Fibroblast of mammary gland (primary cell): ENCODE measurements around the gene GOLGA3.

Experiments used
- DNase-seq: peaks from one replicate; pipeline ENCODE4 v3.0.0-alpha.2; 2010; ENCODE audit warnings: low read depth
- H3K4me3 ChIP-seq: 2 replicates; pipeline ENCODE4 v1.5.1; 2011; ENCODE audit warnings: low read depth, mild to moderate bottlenecking, low read length, moderate library complexity; ENCODE audit not compliant: control insufficient read depth
- TF ChIP-seq, protein P1 (sequence below): conservative IDR thresholded peaks from 2 replicates; pipeline ENCODE4 v1.5.1; 2011; ENCODE audit warnings: low read depth, low read length, inconsistent platforms; ENCODE audit not compliant: control insufficient read depth, insufficient read depth

GOLGA3 gene

GRCh38 chr12:132773077-132773955 lies 55.4 kb downstream of the GOLGA3 start:
- H3K4me3 ChIP-seq = no peak overlapping the region
- DNase-seq = no peak
- TF ChIP-seq, protein P1, sequence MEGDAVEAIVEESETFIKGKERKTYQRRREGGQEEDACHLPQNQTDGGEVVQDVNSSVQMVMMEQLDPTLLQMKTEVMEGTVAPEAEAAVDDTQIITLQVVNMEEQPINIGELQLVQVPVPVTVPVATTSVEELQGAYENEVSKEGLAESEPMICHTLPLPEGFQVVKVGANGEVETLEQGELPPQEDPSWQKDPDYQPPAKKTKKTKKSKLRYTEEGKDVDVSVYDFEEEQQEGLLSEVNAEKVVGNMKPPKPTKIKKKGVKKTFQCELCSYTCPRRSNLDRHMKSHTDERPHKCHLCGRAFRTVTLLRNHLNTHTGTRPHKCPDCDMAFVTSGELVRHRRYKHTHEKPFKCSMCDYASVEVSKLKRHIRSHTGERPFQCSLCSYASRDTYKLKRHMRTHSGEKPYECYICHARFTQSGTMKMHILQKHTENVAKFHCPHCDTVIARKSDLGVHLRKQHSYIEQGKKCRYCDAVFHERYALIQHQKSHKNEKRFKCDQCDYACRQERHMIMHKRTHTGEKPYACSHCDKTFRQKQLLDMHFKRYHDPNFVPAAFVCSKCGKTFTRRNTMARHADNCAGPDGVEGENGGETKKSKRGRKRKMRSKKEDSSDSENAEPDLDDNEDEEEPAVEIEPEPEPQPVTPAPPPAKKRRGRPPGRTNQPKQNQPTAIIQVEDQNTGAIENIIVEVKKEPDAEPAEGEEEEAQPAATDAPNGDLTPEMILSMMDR = no peak

- DNase-seq = no peak
- TF ChIP-seq, protein P1 = no peak
- H3K4me3 ChIP-seq = no peak overlapping the region
These were observed 56.1 kb downstream of the GOLGA3 start for GRCh38 chr12:132772606-132773005.

DNA sequence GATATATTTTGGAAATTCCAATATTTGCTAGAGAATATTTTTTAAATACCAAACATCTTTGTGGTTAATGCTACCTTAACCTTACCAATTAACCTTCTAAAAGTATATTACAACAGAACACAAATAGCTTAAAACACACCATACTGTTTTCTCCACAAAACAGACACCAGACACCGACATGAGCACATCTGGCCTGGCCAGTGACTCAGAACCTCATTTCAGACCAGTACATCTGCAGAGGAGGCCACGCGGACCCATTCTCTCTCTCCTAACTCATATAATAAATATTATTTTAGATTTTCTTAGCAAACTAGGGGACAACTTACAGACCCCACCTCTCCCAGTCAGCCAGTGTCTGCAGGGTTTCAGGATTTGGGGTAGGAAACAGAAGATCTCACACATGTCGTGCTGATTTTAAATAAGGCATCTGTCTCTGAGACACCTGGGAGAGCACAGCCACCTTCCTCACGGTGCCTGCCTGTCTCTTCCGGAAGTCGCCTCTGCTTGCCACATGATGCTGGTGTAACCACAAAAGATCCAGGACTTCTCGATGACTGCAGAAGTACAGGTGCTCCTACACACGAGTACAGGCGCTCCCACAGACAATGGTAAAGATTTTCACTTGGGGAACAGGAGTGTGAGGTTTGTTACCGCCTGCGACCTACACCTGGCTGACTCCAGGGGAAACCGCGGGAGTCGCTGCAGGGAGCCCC lies 57.4 kb downstream of the GOLGA3 start:
- peak; percentile 72 for DNase-seq
- TF ChIP-seq, protein P1 = no peak
- H3K4me3 ChIP-seq = no peak overlapping the region

- DNase-seq = no peak
- TF ChIP-seq, protein P1 = no peak
- H3K4me3 ChIP-seq = no peak overlapping the region
These were observed 62.1 kb downstream of the GOLGA3 start for GRCh38 chr12:132766380-132767085.

DNA sequence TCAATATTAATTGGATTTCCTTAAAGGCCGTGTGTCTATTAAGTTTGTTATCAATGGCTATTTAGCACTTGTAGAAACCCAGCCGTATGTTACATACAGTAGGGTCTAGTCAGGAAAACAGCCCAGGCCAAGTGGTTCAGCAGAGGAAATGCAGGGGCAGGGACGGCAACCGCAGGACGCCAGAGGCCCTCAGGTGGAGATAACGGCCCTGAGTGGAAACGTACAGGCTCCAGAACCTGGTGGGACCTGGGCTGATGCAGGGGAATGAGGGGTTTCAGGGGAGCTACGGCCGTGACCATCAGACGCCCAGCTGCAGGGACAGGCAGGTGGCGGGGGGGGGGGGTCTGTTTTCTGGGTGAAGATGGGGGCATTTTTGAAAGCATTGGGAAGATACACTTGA lies 63.3 kb downstream of the GOLGA3 start:
- no peak overlapping the region for H3K4me3 ChIP-seq
- TF ChIP-seq, protein P1 = no peak
- no peak for DNase-seq

GRCh38 chr12:132764231-132764630 lies 64.4 kb downstream of the GOLGA3 start:
- TF ChIP-seq, protein P1 = no peak
- no peak overlapping the region for H3K4me3 ChIP-seq
- DNase-seq = no peak
